ENCODE measurements around the gene GNB1L.
A peak's percentile ranks its signal among the peaks of the same experiment; 100 is the strongest.

The GNB1L gene

DNA sequence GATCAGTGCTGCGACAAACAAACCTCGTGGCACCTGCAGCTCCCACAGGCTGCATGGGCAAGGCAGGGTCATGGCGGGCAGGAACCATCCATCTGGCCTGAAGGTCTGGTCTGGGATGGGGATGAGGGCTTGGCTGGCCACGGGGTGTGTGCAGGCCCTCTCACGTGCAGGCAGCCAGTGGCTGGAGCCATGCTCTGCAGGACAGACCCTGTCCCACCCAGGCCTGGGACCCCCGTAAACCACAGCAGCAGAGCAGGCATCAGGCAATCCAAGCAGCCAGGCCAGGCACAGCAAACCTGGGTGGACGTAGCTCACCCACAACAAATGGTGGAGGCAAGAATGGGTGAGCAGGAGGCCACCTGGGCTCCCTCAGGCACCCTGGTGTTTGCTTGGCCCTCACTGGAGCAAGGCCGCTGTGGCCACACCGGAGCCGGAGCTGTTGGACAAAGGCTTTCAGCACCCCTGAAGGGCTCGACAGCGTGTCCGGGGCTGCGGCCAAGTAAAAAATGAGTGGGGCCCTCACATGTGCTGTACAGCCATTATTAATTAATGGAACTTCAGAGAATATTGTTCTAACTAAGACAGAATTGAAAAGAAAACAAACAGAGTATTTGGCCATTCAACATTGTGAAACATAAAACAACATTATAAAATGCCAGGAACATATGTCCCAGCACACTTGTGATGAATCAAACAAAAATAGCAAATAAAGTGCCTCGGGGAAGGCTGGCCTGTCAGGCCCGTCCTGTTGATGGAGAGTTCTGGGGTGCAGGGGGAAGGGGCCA is 24.0 kb upstream of the GNB1L start:
- no peak overlapping the region for H3K4me3 ChIP-seq (ENCODE audit: low read depth, low read length)

DNA sequence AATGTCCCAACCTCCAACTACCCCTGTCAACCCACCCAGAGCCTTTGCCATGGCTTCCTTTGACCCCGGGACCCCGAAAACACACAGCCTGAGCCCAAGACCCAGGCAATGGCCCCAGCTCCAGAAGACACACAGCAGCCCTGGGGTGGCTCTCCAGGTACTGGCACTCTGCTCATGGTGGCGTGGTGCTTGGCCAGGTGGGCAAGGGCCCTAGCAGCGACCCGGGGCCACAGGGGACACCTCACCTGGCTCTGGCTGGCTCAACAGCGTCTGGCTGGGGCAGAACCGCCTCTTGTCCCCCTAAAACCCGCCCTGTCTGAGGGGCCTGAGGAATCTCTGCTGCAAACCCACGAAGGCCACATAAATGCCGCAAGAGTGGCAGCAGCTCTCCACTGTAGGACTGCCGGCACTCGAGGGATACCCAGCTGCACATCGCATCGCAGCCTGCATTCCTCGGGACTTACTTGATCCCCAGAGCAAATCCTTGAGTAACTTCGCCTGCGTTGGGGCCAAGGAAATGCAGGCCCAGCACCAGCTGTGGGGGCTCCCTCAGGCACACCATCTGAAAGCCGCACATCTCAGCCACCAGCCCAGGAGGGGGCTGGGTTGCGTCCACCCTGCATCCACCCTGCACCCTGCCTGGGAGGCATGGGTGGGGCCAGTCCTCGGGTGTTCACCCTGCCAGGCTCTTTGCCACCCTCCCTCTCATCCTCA is 23.1 kb upstream of the GNB1L start:
- peak; percentile 36 for DNase-seq (ENCODE audit: low read depth, low spot score)
- CTCF ChIA-PET = interaction anchor here (1.3 to 3.7 kb wide), 2 partner anchors 33 to 147 kb away, joined by 3 to 16 read pairs; no protein-coding TSS in a partner anchor
- H3K4me3 ChIP-seq (ENCODE audit: low read depth, low read length) = no peak overlapping the region
- TF ChIP-seq, protein P1, sequence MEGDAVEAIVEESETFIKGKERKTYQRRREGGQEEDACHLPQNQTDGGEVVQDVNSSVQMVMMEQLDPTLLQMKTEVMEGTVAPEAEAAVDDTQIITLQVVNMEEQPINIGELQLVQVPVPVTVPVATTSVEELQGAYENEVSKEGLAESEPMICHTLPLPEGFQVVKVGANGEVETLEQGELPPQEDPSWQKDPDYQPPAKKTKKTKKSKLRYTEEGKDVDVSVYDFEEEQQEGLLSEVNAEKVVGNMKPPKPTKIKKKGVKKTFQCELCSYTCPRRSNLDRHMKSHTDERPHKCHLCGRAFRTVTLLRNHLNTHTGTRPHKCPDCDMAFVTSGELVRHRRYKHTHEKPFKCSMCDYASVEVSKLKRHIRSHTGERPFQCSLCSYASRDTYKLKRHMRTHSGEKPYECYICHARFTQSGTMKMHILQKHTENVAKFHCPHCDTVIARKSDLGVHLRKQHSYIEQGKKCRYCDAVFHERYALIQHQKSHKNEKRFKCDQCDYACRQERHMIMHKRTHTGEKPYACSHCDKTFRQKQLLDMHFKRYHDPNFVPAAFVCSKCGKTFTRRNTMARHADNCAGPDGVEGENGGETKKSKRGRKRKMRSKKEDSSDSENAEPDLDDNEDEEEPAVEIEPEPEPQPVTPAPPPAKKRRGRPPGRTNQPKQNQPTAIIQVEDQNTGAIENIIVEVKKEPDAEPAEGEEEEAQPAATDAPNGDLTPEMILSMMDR (IDR thresholded peaks at IDR 0.05; ENCODE audit: insufficient read depth, low read length, missing control alignments) = no peak
- POLR2A ChIA-PET = interaction anchor here (0.7 kb wide), 1 partner anchor 24 kb away, joined by 4 read pairs; the partner anchor contains the start of genes GNB1L and RTL10

More for the DNA sequence above, 24.0 kb upstream of the GNB1L start:
- no peak for DNase-seq (ENCODE audit: low read depth, low spot score)
- ChIA-PET POLR2A (interaction anchor here (0.7 kb wide), 1 partner anchor 25 kb away, joined by 4 read pairs; the partner anchor contains the start of genes GNB1L and RTL10), CTCF (interaction anchor here (1.3 to 3.7 kb wide), 2 partner anchors 32 to 148 kb away, joined by 3 to 16 read pairs; no protein-coding TSS in a partner anchor)
- TF ChIP-seq, protein P1 (IDR thresholded peaks at IDR 0.05; ENCODE audit: insufficient read depth, low read length, missing control alignments) = no peak

DNA sequence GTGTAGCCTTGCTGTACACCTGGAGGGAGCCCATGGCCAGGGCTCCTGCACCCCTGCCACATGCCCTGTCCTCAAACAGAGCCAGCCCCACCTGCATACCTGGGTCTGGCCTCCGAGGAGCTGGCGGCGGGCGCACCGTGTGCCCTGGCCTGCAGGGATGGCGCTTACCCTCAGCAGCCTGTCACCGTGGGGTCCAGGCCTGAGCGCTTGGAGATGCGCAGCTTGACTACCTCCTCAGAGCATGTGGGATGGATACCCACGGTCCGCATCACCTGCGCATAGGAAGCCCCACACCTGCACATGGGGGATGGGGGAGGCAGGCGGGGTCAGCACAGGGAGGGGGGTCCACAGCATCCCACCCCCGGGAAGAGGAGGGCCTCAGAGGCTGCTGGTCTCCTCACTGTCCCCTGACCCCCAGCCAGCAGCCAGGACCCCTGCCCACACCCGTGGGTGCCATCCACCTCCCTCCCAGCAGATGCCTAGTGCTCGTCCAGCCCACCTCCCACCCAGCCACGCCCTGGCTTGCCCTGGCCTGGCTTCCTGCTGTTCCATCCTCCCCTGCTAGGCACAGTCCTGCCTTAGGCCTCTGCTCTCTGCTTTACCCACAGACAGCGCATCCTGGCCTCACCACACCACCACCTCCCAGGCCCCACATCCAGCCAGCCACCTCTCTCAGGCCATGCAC is 22.4 kb upstream of the GNB1L start:
- H3K4me3 ChIP-seq (ENCODE audit: low read depth, low read length) = no peak overlapping the region
- no peak for DNase-seq (ENCODE audit: low read depth, low spot score)
- TF ChIP-seq, protein P1 (IDR thresholded peaks at IDR 0.05; ENCODE audit: insufficient read depth, low read length, missing control alignments) = no peak
- POLR2A ChIA-PET = no interaction called here
- CTCF ChIA-PET = interaction anchor here (3.7 kb wide), 1 partner anchor 147 kb away, joined by 16 read pairs; no protein-coding TSS in a partner anchor

DNA sequence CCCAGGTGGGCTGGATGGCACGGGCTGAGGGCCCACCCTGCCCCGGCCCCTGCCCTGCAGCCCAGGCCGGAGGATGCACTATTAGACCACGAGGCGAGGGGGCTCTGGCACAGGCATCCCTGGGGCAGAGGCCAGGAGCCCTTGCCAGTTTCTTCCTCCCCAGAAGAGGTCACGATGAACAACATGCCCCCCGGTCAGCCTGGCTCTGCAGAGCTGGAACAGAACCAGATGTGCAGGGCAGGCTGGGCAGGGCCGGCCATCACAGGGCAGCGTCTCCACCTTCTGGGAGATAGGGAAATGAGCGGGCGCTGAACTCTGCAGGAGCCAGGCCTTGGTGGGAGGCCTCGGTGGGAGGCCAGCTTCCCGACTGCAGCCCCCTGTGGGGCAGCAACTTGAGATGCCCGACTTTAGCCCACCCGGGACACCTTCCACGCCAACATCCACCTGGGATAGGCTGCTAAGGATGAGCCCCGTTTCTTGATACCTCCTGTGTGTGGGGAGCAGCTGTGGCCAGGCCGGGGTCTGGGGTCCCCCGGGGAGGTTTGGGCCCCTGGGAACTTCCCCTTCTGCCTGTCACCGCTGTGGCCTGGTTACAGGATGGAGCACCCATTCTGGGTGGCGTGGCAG is 21.8 kb upstream of the GNB1L start:
- no peak overlapping the region for H3K4me3 ChIP-seq (ENCODE audit: low read depth, low read length)
- CTCF ChIA-PET = interaction anchor here (3.7 kb wide), 1 partner anchor 146 kb away, joined by 16 read pairs; no protein-coding TSS in a partner anchor
- TF ChIP-seq, protein P1 (IDR thresholded peaks at IDR 0.05; ENCODE audit: insufficient read depth, low read length, missing control alignments) = no peak
- POLR2A ChIA-PET = no interaction called here
- DNase-seq (ENCODE audit: low read depth, low spot score) = no peak

DNA sequence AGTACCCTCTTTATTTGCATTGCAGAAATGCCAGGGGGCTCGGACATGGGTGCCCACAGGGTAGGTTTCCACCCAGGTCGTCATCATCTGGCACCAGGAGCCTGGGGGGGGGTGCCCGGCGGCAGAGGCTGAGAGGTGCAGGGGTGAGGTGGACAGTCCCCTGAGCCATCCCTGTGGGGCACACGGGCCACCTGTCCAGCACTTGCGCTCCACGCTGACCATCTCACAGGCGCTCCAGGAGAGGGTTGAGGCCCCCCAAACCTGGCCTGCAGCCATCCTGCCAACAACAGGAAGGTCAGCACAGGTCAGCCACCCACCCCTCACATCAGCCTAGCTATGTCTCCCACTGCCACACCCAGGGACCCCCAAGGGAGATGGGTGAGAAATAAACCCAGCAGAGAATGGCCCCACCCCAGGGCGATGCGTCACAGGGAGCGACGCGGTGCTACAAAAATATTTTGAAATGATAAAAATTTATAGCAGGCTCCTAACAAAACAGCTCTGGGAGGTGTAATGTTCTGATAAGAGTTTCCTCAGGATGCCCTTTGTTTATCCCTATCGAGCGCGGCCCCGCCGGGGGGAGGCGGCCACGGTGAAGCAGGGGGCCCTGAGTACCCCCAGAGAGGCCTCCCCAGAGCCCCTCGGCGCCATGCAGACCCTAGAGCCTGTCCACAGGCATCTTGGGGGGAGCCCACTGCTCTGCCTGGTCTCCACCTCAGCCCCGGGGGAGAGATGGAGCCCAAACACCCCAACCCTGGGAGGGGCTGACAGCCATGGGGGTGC is 21.0 kb upstream of the GNB1L start:
- DNase-seq (ENCODE audit: low read depth, low spot score) = no peak
- CTCF ChIA-PET = interaction anchor here (1.1 to 3.7 kb wide), 2 partner anchors 27 to 145 kb away, joined by 3 to 16 read pairs; no protein-coding TSS in a partner anchor
- POLR2A ChIA-PET = no interaction called here

More for the DNA sequence above, 21.0 kb upstream of the GNB1L start:
- TF ChIP-seq, protein P1 (IDR thresholded peaks at IDR 0.05; ENCODE audit: insufficient read depth, low read length, missing control alignments) = no peak
- no peak overlapping the region for H3K4me3 ChIP-seq (ENCODE audit: low read depth, low read length)
